ENCODE measurements around the gene SLC13A2. TPM values are rescaled to one million over a fixed set of nuclear protein-coding genes. Genes with fewer than 3 reads are reported as not detected.

Gene SLC13A2
- total and polyA plus RNA-seq, 7 donors: 0.21 TPM; not detected in 6

DNA sequence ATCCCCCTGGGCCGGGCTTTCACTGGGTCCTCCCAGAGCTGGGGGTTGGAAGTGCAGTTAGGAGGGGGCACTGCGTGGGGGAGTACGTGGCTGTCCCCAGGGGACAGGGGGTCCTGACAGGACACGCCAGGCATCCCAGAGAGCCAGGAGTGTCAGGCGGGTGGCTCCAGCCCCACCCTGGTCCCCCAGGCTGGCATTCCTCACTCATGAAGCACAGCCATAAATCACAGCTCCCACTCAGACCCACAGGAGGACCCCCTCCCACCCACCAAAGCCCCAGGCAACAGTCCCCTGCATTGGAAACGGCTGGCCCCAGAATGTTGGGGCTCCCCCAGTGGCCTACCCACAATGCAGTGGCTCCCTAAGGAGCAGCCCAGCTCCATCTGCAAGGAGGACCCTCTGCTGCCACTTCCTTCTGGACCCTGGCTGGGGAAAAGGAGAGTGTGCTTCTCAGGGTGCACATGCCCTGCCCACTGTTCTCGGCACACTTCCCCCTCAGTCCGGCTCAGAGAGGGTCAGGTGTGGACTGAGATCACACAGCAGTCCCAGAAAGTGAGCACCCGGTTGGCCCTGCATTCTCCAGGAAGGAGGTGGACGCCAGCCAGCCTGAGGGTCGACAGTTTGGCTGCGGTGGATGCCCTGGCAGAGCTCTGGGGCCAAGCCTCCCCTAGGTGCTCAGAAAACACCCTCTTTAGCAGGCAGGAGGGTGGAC lies 25.4 kb downstream of the SLC13A2 start:
- H3K4me3 ChIP-seq: no peak overlapping the region
- no peaks in the 10 kb centered on the region for H3K36me3 ChIP-seq (ENCODE audit: insufficient read depth in 1 of 2, low read depth in 1 of 2)
- WGBS, 3 donors: 36 to 52% (median 51%) methylated on average over 12 of the region's 12 CpGs
- intact Hi-C loops (cut with DNase I): loop anchor here (5.0 kb wide), 2 partner anchors 98 to 113 kb away; partner anchors contain the start of genes RSKR (in 1 of the 2) and SPAG5 (in 1 of the 2)
- no peak overlapping the region for H3K27ac ChIP-seq
- H3K9me3 ChIP-seq: no peaks in the 10 kb centered on the region
- TF ChIP-seq CTCF (IDR thresholded peaks at IDR 0.05): no peak
- H3K4me1 ChIP-seq: no peaks in the 10 kb centered on the region
- ATAC-seq: no peak
- DNase-seq: no peak
- peaks cover 0 to 6% (median 0%) of the 10 kb centered on the region in 3 donors for H3K27me3 ChIP-seq (ENCODE audit: insufficient read depth in 3 of 3, low read length in 2 of 3)

DNA sequence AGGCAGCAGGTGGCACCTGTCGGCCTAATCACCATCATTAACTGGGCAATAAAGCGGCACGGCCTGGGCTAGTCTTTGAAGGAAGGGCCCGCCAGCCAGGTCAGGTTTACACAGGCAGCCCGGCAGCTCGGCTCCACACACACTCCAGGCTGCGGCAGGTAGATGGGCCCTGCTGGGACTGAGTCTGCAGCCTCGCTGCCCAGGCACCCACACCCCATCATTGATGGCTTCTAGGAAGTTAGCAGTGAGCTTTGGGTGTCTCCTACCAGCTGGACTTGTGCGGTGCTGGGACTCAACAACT lies 25.9 kb downstream of the SLC13A2 start:
- no peak overlapping the region for H3K4me3 ChIP-seq
- peaks cover 0 to 6% (median 0%) of the 10 kb centered on the region in 3 donors for H3K27me3 ChIP-seq (ENCODE audit: insufficient read depth in 3 of 3, low read length in 2 of 3)
- H3K36me3 ChIP-seq (ENCODE audit: insufficient read depth in 1 of 2, low read depth in 1 of 2): no peaks in the 10 kb centered on the region
- TF ChIP-seq CTCF (IDR thresholded peaks at IDR 0.05): no peak
- H3K9me3 ChIP-seq: no peaks in the 10 kb centered on the region
- H3K4me1 ChIP-seq: no peaks in the 10 kb centered on the region
- ATAC-seq: no peak
- intact Hi-C loops (cut with DNase I): loop anchor here (5.0 kb wide), 2 partner anchors 98 to 113 kb away; partner anchors contain the start of genes RSKR (in 1 of the 2) and SPAG5 (in 1 of the 2)
- WGBS, 3 donors: 73 to 77% (median 77%) methylated on average over 9 of the region's 9 CpGs
- no peak for DNase-seq
- H3K27ac ChIP-seq: no peak overlapping the region

GRCh38 chr17:28499684-28500357 lies 26.4 kb downstream of the SLC13A2 start:
- ATAC-seq (no peak), DNase-seq (no peak)
- Histone ChIP-seq H3K4me1 (no peaks in the 10 kb centered on the region), H3K4me3 (no peak overlapping the region), H3K9me3 (no peaks in the 10 kb centered on the region), H3K36me3 (ENCODE audit: insufficient read depth in 1 of 2, low read depth in 1 of 2) (no peaks in the 10 kb centered on the region), H3K27ac (no peak overlapping the region), H3K27me3 (ENCODE audit: insufficient read depth in 3 of 3, low read length in 2 of 3) (peaks cover 0 to 6% (median 0%) of the 10 kb centered on the region in 3 donors)
- TF ChIP-seq CTCF (IDR thresholded peaks at IDR 0.05): no peak
- intact Hi-C loops (cut with DNase I): loop anchor here (5.0 kb wide), 2 partner anchors 97 to 112 kb away; partner anchors contain the start of genes RSKR (in 1 of the 2) and SPAG5 (in 1 of the 2)
- WGBS, 3 donors: 68 to 77% (median 69%) methylated on average over 9 of the region's 9 CpGs

- Histone ChIP-seq H3K9me3 (no peaks in the 10 kb centered on the region), H3K36me3 (ENCODE audit: insufficient read depth in 1 of 2, low read depth in 1 of 2) (no peaks in the 10 kb centered on the region), H3K4me1 (no peaks in the 10 kb centered on the region), H3K4me3 (no peak overlapping the region), H3K27ac (no peak overlapping the region), H3K27me3 (ENCODE audit: insufficient read depth in 3 of 3, low read length in 2 of 3) (peaks cover 0 to 1% (median 0%) of the 10 kb centered on the region in 3 donors)
- intact Hi-C loops (cut with DNase I): no loop called here
- DNase-seq (no peak), ATAC-seq (no peak)
- TF ChIP-seq CTCF (IDR thresholded peaks at IDR 0.05): no peak
- 24 to 47% (median 32%) methylated on average over 13 of the region's 13 CpGs for WGBS, 3 donors
Measured at GRCh38 chr17:28500712-28501379, 27.4 kb downstream of the SLC13A2 start.
